H1 (cell line): ENCODE results near the gene AMOTL2. TPM values are rescaled to one million over a fixed set of nuclear protein-coding genes. Genes with fewer than 3 reads are reported as not detected.

Source experiments
- SP2 ChIP-seq: IDR thresholded peaks from 2 replicates; pipeline ENCODE4 v1.6.1; 2012; ENCODE audit warnings: mild to moderate bottlenecking, low read length, inconsistent platforms
- polyA plus RNA-seq, 7 experiments: library from polyadenylated mRNA; depleted of rRNA in 3 of 7; stranded (reverse) in 5 of 7; unstranded in 2 of 7; fragments of >200 nt in 5 of 7; fragments of 200-250 nt in 2 of 7; gene quantifications; 1 replicate in 5 of 7; 2 replicates in 1 of 7; 4 replicates in 1 of 7; pipeline versions ENCODE4 v1.2.1 to v1.2.3, GENCODE V29; 2011 to 2013; ENCODE audit warnings: missing spikeins in 2 of 7, mixed read lengths in 2 of 7
- total RNA-seq: library from RNA; stranded (reverse); fragmentation: NEBNext Ultra II Directional; extraction: Animal tissue kit (Norgen Biotek cat#: 25700); gene quantifications from 2 replicates; pipeline ENCODE4 v1.2.1, GENCODE V29; 2021

Gene AMOTL2
- total and polyA plus RNA-seq, 2 of the 8 experiments (the other 6 are each of a cell fraction or from before 2014, with no cell fraction given), result 19.0 to 63.7 TPM

DNA sequence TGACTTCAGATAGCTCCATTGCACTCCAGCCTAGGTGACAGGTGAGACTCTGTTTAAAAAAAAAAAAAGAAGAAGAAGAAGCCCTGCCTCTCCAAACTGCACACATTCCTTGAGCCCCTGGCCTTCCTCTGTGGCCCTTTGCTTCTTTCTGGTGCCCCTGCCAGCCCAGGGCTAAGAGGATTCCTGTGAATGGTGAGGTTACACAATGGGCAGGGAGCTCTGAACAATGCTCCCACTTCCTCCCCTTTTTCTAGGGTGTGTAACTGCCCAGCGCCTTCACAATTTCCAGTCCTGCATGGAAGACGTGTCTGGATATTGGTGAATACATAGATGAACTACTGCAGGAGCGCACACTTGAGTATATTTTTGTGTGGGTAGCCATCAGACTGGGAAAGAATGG lies 3.6 kb upstream of the AMOTL2 start (continued):
- TF ChIP-seq SP2, result no peak
